NOMO-1 treated with dmso at 0.1 percent for 144 hours (cell line): ENCODE measurements around the gene KANSL2.

ENCODE experiments used
- DNase-seq: peaks from one replicate; lab custom pipeline; 2025; ENCODE audit not compliant: unreplicated experiment; lab: John Stamatoyannopoulos, UW

Gene KANSL2

GRCh38 chr12:48615681-48616080, 66.4 kb downstream of the KANSL2 start:
- DNase-seq, result no peak

- no peak for DNase-seq
Measured at GRCh38 chr12:48613321-48613720, 68.7 kb downstream of the KANSL2 start.
